ENCODE measurements around the gene SORBS2. TPM values are rescaled to one million over a fixed set of nuclear protein-coding genes. Genes with fewer than 3 reads are reported as not detected.

The SORBS2 gene
- total RNA-seq, 1 donor from 2014 or later = 33.6 TPM

DNA sequence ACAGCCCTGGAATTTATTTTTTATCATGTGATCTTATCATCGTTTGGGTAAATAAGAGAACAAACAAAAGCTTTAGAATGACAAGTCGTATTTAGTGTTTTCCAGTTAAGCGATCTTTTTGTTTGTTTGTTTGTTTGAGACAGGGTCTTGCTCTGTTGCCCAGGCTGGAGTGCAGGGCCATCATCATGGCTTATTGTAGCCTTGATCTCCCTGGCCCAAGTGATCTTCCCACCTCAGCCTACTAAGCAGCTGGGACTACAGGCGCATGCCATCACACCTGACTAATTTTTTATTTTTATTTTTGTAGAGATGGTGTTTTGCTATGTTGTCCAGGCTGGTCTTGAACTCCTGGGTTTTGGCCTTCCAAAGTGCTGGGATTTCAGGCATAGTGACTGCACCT is 219.6 kb downstream of the SORBS2 start:
- H3K4me3 Mint-ChIP-seq (ENCODE audit: unreplicated experiment) = no peak overlapping the region
- TF ChIP-seq, protein P1, sequence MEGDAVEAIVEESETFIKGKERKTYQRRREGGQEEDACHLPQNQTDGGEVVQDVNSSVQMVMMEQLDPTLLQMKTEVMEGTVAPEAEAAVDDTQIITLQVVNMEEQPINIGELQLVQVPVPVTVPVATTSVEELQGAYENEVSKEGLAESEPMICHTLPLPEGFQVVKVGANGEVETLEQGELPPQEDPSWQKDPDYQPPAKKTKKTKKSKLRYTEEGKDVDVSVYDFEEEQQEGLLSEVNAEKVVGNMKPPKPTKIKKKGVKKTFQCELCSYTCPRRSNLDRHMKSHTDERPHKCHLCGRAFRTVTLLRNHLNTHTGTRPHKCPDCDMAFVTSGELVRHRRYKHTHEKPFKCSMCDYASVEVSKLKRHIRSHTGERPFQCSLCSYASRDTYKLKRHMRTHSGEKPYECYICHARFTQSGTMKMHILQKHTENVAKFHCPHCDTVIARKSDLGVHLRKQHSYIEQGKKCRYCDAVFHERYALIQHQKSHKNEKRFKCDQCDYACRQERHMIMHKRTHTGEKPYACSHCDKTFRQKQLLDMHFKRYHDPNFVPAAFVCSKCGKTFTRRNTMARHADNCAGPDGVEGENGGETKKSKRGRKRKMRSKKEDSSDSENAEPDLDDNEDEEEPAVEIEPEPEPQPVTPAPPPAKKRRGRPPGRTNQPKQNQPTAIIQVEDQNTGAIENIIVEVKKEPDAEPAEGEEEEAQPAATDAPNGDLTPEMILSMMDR (IDR thresholded peaks at IDR 0.05) = no peak
- H3K4me1 Mint-ChIP-seq (ENCODE audit: unreplicated experiment) = peaks cover 6% of the 10 kb centered on the region
- H3K9me3 Mint-ChIP-seq (ENCODE audit: unreplicated experiment) = no peaks in the 10 kb centered on the region
- no peaks in the 10 kb centered on the region for H3K36me3 Mint-ChIP-seq (ENCODE audit: unreplicated experiment)
- DNase-seq (ENCODE audit: extremely low spot score, unreplicated experiment) = no peak
- no peaks in the 10 kb centered on the region for H3K27me3 Mint-ChIP-seq (ENCODE audit: unreplicated experiment)
- H3K27ac Mint-ChIP-seq (ENCODE audit: unreplicated experiment) = no peak overlapping the region

DNA sequence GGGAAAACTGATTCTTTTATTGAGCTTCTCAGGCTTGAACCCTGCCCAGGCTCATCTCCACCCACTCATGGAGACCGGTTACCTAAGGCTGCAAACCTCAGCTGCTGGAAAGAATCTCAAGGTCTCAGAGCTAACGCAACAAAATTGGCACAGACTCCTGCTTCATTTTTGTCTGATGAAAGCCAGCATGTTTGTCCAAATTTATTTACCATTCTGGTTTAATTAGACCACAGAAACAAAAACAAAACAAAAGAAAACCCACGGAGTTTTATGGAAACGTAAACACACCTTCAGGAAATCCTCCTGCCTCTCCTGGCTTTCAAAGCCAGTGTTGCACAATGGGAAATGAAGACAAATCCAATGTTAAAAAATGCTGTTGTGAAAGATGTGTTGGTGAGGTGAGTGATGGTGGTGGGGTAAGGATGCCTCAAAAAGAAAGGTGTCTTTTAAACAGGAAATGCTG is 220.3 kb downstream of the SORBS2 start:
- H3K36me3 Mint-ChIP-seq (ENCODE audit: unreplicated experiment) = peaks cover 3% of the 10 kb centered on the region
- DNase-seq (ENCODE audit: extremely low spot score, unreplicated experiment) = no peak
- H3K4me3 Mint-ChIP-seq (ENCODE audit: unreplicated experiment) = no peak overlapping the region
- peaks cover 10% of the 10 kb centered on the region for H3K4me1 Mint-ChIP-seq (ENCODE audit: unreplicated experiment)
- no peaks in the 10 kb centered on the region for H3K27me3 Mint-ChIP-seq (ENCODE audit: unreplicated experiment)
- H3K9me3 Mint-ChIP-seq (ENCODE audit: unreplicated experiment) = no peaks in the 10 kb centered on the region
- H3K27ac Mint-ChIP-seq (ENCODE audit: unreplicated experiment) = no peak overlapping the region
- TF ChIP-seq, protein P1 (IDR thresholded peaks at IDR 0.05) = no peak

DNA sequence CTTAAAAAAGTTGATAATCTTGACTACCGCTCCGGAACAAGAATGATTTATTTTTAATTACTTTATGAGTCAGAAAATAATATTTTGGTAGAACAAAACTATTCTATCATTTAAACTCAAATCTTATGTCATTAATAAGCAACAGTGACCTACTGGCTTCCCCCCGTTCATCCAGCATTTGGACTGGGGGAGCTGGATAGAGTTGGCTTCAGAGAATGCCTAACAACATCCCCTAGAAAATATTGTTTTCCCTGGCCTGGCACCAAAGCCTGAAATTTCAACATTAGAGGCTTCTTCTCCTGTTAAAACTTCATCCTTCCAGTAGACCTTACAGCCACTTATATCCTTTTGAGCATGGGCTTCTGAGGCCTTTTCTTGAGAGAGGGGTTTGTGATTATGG is 221.0 kb downstream of the SORBS2 start:
- H3K27me3 Mint-ChIP-seq (ENCODE audit: unreplicated experiment) = no peaks in the 10 kb centered on the region

DNA sequence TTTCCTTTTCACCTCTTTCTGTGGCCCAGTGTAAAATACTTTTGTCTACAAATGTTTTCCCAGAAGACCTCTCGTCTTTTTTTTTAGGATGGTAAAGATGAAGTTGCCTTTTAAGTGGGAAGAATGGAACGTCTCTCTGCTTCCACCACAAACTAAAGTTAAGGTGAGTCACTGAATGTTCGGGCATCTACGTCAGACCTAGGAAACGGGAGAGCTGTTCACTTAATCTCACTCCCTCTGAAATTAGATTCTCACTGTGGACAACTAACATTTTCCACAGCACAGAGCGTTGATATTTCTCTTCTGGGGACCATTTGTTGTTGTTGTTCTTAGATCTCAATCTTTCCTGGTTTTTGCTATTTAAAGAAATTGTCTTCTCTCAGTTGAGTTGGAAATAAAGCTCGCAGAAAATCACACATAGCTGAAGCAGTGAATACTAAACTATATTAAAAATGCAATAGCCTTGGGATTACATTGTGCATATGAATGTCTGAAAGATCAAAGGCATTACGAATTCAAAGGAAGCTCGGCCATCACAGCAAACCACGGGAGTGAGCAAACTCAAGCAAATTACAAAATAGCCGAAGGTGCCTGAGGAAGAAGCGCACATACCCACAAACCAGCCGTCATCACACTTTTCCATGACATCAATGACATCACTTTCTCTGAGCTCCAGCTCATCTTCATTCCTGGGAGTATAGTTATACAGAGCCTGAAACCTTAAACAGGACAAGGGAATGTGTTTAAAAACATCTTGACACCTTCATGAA is 222.7 kb downstream of the SORBS2 start:
- TF ChIP-seq, protein P1 (IDR thresholded peaks at IDR 0.05) = no peak
- Mint-ChIP-seq H3K36me3 (ENCODE audit: unreplicated experiment) (peaks cover 3% of the 10 kb centered on the region), H3K27me3 (ENCODE audit: unreplicated experiment) (no peaks in the 10 kb centered on the region), H3K27ac (ENCODE audit: unreplicated experiment) (no peak overlapping the region), H3K4me1 (ENCODE audit: unreplicated experiment) (peaks cover 10% of the 10 kb centered on the region), H3K4me3 (ENCODE audit: unreplicated experiment) (no peak overlapping the region), H3K9me3 (ENCODE audit: unreplicated experiment) (no peaks in the 10 kb centered on the region)
- DNase-seq (ENCODE audit: extremely low spot score, unreplicated experiment) = no peak

More for the DNA sequence above, 221.0 kb downstream of the SORBS2 start:
- Mint-ChIP-seq H3K9me3 (ENCODE audit: unreplicated experiment) (no peaks in the 10 kb centered on the region), H3K27ac (ENCODE audit: unreplicated experiment) (no peak overlapping the region), H3K36me3 (ENCODE audit: unreplicated experiment) (peaks cover 3% of the 10 kb centered on the region), H3K4me3 (ENCODE audit: unreplicated experiment) (no peak overlapping the region), H3K4me1 (ENCODE audit: unreplicated experiment) (peaks cover 10% of the 10 kb centered on the region)
- TF ChIP-seq, protein P1 (IDR thresholded peaks at IDR 0.05) = no peak
- DNase-seq (ENCODE audit: extremely low spot score, unreplicated experiment) = no peak

DNA sequence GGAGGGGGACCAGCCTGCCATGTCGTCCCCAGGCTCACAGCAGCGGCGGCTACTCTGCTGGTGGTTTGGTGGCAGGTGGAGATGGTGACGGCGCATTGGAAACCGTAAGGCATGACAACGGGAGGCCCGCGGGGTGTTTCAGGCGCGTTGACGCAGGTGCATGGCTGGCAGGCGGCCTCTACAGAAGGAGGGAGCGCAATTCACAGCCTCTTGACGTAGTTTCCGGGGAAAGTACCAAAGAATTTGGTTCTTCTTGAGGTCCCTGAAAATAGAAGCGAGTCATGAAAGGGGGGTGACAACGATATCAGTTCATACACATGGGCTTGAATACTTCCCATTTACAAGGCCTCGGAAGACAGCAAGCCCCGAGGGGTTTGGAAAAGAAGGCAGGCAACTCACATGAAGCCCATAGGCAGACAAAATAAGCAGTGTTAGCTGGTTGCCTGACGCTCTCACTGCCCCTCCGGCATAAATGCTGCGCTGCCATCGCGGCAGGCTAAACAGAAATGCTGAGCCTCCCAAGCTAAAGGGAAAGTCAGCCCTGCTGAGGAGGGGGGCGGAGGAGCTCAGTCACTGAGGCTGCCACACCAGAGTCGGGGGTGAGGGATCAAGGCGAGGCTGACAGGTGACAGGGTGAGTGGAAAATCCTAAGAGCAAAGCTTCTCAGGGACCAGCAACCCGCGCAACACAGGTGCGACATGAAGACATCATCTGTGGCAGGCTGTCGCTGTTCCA is 224.4 kb downstream of the SORBS2 start:
- Mint-ChIP-seq H3K27ac (ENCODE audit: unreplicated experiment) (no peak overlapping the region), H3K9me3 (ENCODE audit: unreplicated experiment) (no peaks in the 10 kb centered on the region), H3K27me3 (ENCODE audit: unreplicated experiment) (no peaks in the 10 kb centered on the region), H3K4me1 (ENCODE audit: unreplicated experiment) (peaks cover 10% of the 10 kb centered on the region), H3K36me3 (ENCODE audit: unreplicated experiment) (peaks cover 3% of the 10 kb centered on the region), H3K4me3 (ENCODE audit: unreplicated experiment) (no peak overlapping the region)
- DNase-seq (ENCODE audit: extremely low spot score, unreplicated experiment) = no peak
- TF ChIP-seq, protein P1 (IDR thresholded peaks at IDR 0.05) = no peak

All from osteocyte (in vitro differentiated cells).